ENCODE data around the gene COL13A1.

The COL13A1 gene

GRCh38 chr10:69869291-69869961, 67.7 kb downstream of the COL13A1 start:
- DNase-seq = peak; percentile 65

GRCh38 chr10:69870591-69870990, 68.9 kb downstream of the COL13A1 start:
- no peak for DNase-seq

GRCh38 chr10:69871074-69871473, 69.4 kb downstream of the COL13A1 start:
- DNase-seq = no peak

DNA sequence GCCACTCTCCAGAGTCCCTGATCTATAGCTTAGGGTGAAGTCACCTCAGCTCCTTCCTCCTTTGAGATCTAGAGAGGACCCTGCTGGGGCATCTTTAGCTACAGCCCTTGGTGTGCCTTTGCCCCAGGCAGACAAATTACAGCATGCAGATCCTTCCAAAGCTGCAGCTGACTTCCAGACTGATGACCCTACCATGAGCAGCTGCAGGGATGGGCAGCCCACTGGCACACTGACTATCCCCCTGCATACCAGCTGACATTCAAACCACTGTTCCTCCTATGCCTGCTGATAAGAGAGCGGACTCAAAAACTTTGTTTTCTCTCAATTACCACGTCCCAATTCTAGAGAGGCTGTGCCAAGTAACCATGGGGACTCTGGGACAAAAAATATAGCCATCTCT, 70.6 kb downstream of the COL13A1 start:
- DNase-seq = no peak

- no peak for DNase-seq
Measured at GRCh38 chr10:69873135-69873639, 71.5 kb downstream of the COL13A1 start.

DNA sequence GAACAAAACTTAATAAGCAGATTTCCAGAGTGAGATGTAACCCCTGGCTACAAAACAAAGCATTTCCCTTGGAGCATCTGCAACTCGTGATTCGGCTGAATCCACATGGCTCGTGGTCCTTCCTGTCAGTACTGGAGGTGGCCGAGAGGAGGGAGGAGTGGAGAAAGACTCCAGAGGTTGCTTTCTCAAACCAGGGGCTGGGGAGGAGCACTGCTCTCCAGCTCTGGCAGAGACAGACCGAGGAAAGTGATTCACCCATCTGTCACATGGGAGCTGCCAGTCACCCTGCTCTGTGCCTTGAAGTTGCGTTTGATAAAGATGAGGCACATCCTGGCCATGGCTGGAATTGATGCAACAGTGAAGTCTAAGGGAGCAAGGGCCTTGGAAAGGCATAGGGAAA, 72.7 kb downstream of the COL13A1 start:
- DNase-seq = peak; percentile 77

DNA sequence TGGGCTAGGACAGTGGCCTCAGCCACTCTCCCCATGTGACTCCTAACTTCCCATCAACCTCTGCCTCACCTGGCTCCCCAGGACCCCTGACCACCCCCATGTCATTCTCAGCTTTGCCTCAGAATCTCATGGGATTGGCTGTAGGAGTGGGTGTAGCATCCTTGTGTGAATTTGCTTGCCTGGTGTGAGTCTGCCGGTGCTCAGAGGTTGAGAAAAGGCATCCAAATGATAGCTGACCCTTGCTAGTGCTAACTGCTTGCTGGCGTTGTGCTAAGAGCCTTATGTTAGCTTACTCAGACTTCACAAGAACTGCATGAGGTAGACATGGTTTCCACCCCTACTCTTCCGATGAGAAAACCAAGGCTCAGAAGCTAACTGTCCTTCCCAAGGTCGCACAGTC, 74.2 kb downstream of the COL13A1 start:
- DNase-seq = no peak

DNA sequence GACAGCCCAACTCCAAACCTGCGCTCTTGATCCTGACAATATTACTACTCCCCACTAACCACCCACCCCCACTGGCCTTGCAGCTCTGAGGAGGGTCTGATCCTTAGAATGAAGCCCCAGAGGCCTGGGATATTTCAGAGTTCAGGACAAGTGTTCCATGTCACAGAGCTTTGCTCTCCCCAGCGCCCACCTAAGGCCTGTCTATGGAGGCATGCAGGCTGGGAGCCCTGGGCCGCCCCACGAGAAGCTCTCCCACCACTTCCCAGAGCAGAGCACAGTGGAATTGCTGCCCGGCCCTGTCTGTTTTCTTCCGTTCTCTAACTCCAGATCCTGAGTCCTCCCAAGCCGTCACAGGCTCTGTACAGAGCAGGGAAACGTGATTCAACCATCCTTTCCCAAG, 74.6 kb downstream of the COL13A1 start:
- no peak for DNase-seq

- no peak for DNase-seq
Measured at GRCh38 chr10:69876931-69877330, 75.2 kb downstream of the COL13A1 start.

DNA sequence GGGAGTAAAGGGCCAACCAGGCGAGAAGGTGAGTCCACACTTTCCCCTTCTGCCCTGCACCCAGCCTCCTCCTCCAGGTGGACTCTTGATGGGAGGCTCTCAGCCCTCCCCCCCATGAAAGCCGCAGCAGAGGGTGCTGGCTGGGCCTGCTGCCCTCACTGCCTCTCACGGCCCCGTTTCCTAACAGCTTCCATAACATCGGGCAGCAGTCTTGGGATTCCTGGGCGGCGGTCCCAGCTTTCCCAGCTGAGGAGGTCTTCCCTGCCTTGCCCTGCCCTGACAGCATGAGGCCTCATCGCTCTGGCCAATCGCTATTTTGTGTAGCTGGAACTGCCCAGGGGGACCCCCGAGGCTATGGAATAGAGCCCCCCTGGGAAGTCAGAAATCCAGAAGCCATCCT, 76.3 kb downstream of the COL13A1 start:
- DNase-seq = no peak

DNA sequence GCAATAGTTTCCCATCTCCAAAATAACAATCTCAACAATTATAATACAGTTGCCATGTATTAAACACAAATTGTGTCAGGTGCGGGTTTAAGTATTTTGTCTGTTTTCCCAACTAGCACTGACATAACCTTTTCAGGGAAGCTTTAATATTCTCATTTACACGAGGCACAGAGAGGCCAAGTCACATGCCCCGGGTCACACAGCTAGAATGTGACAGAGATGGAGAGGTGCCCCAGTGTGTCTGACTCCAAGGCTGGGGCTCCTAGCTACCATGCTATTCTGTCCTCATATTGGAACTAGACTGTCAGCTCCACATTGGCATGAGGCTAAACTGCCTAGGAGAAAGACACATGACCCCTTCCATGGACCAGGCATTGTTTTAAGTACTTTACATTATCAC, 77.2 kb downstream of the COL13A1 start:
- no peak for DNase-seq

DNA sequence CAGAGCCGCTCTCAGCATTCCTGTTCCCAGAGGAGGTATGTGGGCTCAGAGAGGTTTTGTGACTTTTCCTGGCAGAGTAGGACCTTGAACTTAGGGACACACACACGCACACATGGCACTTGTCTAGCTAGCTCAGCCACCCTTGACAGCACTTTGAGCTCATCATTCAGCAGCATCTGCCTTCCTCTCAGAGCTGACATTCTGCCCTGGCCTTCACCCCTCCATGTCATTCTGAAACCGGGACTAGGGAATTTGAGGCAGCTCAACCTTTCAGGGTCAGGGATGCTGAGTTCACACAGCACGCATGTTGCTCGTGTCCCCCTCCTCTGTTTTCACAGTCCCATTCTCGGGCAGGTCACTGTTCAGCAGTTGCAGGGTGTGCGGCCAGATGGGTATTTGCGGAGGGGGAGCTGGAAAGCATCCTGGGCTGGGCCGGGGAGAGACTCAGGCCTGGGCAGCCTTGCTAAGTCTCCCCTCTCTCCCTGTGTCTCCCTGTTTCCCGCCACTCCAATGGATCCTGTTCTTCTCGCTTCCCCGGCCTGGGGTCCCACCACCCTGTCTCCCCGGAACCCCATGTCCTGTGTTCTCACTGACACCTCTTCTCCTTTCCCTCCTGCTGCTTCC, 78.0 kb downstream of the COL13A1 start:
- DNase-seq = no peak

GRCh38 chr10:69880301-69881081, 78.8 kb downstream of the COL13A1 start:
- DNase-seq = no peak

GRCh38 chr10:69881202-69881601, 79.5 kb downstream of the COL13A1 start:
- no peak for DNase-seq

- no peak for DNase-seq
Measured at GRCh38 chr10:69883310-69884023, 81.8 kb downstream of the COL13A1 start.

DNA sequence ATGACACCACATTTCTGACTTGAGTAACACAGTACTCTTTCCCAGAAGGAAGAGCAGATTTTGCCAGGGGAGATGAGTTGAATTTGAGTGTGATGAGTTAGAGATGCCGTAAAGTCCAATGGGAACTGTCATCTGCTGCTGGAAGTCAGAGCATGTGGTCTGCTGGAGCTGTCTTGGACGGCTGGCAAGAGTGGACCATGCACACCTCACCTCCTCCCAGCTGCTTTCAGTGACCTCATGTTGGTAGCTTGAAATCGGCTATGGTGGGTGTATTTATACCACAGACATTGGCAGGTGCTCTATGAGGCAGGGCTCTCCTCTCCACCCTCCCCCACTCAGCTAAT, 82.3 kb downstream of the COL13A1 start:
- no peak for DNase-seq

DNA sequence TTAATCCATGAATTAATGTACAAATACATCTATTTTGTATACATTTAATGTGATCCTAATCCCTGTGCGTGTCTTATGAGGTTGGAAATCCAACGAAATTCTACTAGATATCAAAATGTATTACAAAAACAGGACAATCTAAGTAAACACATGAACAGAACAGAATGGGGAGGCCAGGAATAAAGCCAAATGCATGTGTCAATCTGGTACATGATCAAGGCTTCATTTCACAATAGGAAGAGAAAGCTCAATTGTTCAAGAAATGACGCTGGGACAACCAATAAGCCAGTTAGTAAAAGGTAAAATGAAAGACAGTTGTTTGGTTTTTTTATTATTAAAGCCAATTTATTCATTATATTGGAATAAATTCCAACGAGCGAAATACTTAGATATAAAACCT, 83.0 kb downstream of the COL13A1 start:
- no peak for DNase-seq

DNA sequence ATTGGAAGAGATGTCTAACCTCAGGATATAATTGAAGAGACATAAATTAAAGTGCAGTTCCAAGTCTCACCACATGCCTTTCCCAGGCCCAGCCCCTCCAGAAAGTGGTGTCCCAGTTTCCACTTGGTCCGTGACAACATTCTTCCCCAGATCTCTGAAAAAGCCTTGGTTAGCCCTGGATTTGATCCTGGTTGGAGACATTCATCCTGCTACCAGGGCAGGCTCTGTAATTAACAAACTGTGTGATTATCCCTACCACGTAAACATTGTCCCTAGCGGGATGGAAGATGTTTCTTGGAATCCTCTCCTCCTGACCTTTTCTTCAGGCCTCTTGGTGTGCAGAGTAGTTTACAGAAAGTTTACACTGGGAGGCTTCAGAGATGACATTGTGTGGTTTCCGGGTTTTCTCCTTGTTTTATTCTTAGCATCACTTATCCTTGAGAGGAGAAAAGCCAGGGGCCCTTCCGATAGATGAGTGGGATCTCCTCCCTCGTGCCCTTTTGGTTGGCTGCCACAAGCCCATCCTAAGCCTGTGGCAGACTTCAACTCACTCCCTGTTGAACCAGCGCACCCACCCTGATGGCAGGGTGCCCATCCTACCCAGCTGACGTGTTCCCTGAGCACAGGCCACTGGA, 83.8 kb downstream of the COL13A1 start:
- DNase-seq = peak; percentile 10

DNA sequence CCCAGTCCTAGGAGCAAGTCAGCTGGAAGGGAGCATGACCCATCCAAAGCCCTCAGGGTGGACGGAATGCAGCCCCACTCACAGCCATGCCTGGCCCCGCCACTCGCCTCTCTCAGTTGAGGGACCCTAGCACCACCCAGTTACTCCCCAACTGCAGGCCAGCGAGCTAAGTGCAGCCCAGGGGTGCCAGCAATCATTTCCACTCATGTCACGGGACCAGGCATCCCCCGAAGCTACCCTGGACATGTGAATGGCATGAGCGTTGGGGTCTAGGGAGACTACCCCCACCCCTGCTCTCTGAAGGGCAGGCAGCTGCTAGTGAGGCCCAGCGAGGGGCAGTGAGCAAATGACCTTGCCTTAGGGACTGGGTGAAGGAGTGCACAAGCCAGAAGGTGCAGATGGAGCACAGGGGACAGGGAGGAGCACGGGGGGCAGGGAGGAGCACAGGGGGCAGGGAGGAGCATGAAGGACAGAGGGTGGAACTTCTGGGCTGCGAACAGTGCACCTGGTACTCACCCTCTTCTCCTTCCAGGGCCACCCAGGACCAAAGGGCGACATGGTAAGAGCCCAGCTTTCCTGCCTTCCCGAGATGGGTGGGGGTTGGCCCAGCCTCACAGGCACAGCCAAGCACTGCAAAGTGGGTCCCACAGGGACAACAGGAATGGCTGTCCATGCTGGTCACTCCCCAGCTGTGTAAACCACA, 87.3 kb downstream of the COL13A1 start:
- no peak for DNase-seq

DNA sequence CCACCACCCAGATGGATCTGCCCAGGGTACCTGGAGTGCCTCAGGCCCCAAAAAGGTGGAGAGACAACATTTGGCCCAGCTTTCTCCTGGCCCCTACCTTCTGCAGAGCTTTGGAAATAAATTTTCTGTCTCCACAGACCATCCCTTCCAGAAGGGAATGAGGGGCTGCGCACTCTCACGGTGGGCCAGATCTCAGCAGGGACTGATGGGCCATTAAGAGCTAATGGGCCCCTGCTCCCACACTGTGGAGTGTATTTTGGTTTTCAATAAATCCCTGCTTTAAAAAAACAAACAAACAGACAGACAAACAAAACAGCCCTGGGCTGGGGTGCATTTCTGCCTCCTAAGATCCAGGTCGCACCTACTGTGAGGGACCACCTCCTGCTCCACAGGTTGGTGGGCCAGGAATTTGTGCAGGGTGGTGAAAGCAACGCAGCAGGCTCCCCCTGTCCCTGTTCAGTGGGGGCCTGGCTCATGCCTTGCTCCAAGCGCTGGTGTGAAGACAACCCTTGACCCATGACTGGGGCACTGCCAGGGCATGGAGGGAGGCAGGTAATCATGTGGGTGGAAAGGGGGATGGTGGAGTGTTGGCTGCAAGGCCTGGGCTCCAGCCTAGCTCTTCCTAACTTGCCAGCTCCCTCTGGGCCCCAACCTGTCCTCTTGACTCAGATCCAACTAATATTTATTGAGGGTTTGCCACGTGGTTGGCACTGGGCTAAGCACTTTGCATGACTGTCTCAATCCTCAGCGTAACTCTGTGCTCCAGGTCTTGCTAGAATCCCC, 88.5 kb downstream of the COL13A1 start:
- DNase-seq = no peak

- no peak for DNase-seq
Measured at GRCh38 chr10:69891057-69891617, 89.4 kb downstream of the COL13A1 start.

All from HCEC 1CT (cell line).